GM12891 (cell line): ENCODE measurements around the gene PCNX1.

Experiments used
- DNase-seq: peaks from one replicate; pipeline ENCODE4 v3.0.0; 2011; ENCODE audit warnings: low spot score; ENCODE audit not compliant: insufficient read length
- FAIRE-seq: peaks from 2 replicates; lab custom pipeline; 2011; peaks lifted over from hg19 to GRCh38; lab: Jason Lieb, UNC
- PAX5 ChIP-seq: IDR thresholded peaks from 2 replicates; pipeline ENCODE4 v1.6.1; 2011; ENCODE audit warnings: low read length, moderate library complexity, mild to moderate bottlenecking; ENCODE audit not compliant: insufficient read depth, severe bottlenecking
- POLR2A ChIP-seq: IDR thresholded peaks from 2 replicates; pipeline ENCODE4 v1.6.1; 2011; ENCODE audit warnings: low read depth, low read length, control low read depth
- POLR2AphosphoS5 ChIP-seq: IDR thresholded peaks from 2 replicates; pipeline ENCODE4 v1.6.1; 2011; ENCODE audit warnings: low read depth, low read length, control low read depth
- POU2F2 ChIP-seq: IDR thresholded peaks from 2 replicates; pipeline ENCODE4 v1.6.1; 2011; ENCODE audit warnings: low read depth, mild to moderate bottlenecking, control low read depth, low read length, moderate library complexity
- SPI1 ChIP-seq: IDR thresholded peaks from 2 replicates; pipeline ENCODE4 v1.6.1; 2011; ENCODE audit warnings: low read depth, low read length, control low read depth
- TAF1 ChIP-seq: IDR thresholded peaks from 2 replicates; pipeline ENCODE4 v1.6.1; 2011; ENCODE audit warnings: low read depth, low read length, control low read depth

The PCNX1 gene

DNA sequence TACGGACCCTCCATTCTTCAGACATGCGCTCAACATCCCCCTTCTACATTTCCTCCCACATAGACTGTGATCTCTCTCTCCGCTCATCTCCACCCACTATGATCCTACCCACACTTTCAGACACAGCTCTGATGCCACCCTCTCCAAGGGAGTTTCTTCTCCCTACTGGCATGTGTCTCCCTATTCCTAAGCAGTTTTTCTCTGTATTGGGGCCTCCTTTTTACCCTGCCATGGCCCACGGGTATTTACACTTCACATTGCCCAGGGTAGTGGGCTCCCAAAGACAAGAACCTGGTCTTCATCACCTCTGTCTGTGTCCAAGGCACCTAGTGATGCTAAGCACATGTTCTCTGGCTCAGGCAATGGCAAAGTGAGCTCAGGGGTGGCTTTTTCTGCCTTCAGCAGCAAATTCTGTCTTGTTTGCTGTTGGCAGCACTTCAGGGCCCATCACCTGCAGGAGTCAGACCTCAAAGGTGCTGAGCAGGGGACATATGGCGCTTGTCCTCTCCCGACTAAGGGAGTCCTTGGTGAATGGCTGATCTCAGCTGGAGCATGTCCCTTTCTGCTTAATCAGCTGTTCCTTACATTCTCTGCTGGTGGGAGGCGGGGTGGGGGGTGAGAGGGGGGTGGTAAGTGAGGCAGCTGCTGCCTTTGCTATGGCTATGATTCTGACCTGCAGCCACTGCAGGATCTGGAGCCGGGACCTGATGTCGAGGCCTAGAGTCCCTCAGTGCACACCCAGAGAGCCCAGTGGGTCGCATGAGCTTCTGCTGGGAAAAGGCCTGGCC, 256.8 kb downstream of the PCNX1 start:
- TF ChIP-seq POLR2AphosphoS5 (no peak), TAF1 (no peak), POU2F2 (no peak), SPI1 (no peak), POLR2A (no peak), PAX5 (no peak)
- FAIRE-seq (no peak), DNase-seq (no peak)
